WI38 (cell line): ENCODE data around the gene PPOX.

Source experiments
- H3K4me3 ChIP-seq: 2 replicates; pipeline ENCODE4 v1.5.1; 2011; ENCODE audit warnings: low read depth, mild to moderate bottlenecking, control low read depth, low read length
- TF ChIP-seq, protein P1 (sequence below): IDR thresholded peaks from 2 replicates; pipeline ENCODE4 v1.5.1; 2012; ENCODE audit warnings: low read depth, mild to moderate bottlenecking, control low read depth, low read length

Gene PPOX

DNA sequence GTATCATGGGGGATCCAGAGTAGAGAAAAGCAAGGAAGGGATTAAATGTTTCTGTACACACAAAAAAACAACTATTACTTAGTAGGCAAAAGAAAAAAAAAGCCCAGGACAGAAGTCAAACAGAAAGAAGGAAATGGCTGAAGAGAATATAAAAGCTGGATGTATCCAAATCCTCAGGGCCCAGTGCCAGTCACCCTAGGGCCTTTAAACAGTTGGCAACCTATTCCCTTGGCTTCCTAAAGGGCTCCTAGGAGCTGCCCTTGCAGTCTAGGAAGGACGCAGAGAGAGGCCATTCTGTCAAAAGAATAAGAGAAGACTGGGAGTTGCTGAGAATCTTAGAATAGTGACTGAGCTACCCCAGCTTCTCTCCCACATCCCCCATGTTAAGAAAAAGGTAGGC is 6.1 kb downstream of the PPOX start:
- H3K4me3 ChIP-seq: no peak overlapping the region
- TF ChIP-seq, protein P1, sequence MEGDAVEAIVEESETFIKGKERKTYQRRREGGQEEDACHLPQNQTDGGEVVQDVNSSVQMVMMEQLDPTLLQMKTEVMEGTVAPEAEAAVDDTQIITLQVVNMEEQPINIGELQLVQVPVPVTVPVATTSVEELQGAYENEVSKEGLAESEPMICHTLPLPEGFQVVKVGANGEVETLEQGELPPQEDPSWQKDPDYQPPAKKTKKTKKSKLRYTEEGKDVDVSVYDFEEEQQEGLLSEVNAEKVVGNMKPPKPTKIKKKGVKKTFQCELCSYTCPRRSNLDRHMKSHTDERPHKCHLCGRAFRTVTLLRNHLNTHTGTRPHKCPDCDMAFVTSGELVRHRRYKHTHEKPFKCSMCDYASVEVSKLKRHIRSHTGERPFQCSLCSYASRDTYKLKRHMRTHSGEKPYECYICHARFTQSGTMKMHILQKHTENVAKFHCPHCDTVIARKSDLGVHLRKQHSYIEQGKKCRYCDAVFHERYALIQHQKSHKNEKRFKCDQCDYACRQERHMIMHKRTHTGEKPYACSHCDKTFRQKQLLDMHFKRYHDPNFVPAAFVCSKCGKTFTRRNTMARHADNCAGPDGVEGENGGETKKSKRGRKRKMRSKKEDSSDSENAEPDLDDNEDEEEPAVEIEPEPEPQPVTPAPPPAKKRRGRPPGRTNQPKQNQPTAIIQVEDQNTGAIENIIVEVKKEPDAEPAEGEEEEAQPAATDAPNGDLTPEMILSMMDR: no peak

DNA sequence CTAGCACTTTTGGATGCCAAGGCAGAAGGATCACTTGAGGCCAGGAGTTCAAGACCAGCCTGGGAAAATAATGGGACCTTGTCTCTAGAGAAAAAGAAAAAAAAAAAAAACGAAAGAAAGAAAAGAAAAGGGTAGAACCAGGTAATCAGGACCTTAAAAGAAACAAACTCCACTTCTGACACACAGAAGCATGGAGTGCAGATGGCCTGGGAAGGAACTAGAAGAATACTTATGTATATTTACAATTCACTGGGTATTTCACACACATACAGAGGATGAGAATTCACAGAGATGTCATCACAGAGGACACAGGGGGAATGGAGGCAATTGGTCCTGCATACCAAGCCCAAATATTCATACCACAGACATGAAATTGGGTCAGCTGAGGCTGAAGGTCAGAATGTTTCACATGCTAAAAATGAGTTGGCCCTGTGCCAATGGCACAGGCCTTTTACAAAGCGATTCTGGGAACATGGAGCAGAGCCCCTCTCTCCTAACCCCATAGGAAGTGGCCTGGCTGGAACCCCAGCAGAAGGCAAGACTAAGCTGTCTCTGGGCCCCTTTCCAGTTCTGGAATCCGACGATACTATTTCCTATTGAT is 6.7 kb downstream of the PPOX start:
- H3K4me3 ChIP-seq: no peak overlapping the region
- TF ChIP-seq, protein P1: no peak

DNA sequence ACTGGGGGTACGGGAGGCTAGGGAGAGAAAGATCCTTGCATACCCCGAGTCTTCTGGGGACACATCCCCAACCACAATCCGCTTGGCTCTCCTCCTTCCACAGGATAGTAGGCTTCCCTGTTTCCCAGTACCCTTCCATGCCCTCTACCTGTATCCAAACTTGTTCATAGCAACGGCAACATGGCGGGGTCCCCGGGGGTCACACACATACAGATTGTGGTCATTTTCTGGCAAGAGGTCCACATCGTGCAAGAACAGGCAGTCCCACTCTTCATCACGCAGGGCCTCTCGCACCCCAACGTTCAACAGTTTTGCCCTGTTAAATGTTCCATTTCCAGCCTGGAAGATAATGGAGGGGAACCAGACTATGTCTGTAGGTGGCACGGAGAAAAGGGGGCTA is 7.5 kb downstream of the PPOX start:
- TF ChIP-seq, protein P1: no peak
- H3K4me3 ChIP-seq: no peak overlapping the region

DNA sequence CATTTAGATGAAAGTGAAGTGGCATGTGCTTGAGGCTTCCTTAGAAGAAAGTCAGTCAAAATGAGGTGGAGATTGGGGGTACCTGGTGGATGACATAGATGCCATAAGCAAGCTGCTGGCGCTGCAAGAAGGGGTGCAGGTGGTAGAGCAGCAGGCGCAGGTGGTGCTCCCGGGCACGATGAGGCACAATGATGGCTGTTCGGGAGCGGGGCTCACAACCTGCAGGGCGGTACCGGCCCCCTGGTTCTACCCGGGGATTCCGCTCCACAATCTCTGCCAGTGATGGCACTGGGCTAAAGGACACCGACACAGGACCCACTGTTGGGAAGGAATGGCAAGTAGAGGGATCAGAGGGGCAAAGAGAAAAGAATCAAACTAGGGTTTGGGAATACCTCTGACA is 8.7 kb downstream of the PPOX start:
- TF ChIP-seq, protein P1: no peak

DNA sequence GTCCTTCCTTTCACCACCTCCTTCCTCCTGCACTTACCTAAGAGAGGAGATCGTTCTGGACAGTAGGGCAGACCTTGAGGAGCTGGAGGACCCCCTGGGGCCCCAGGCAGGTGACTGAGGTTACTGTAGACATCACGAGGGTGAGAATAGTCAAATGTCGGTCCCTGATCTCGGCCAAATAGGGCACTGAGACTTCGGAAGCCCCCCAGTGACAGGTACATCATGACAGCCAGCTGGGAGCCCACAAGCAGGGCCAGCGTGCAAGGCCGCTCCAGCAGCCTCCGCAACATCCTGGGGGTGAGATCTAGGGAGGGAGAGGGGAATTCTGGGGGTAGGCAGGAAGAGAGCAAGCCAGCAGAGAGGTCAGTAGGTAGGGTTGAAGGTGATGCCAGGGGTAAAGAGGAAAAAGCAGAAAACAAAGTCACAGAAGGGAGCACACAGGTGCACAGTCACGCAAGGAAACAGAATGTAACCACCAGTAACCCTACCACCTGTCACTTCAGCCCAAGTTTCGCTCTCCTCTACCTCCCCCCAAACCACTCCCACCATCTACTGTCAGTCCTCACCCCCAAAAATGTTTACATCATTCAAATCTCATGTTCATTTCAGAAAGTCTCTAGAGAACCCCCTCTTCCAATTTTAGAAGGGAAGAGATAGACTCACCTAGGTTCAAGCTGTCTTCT is 9.7 kb downstream of the PPOX start:
- TF ChIP-seq, protein P1: no peak
- peak overlapping the region; percentile 88; the same call in 1 of the 2 replicates for H3K4me3 ChIP-seq

More for the DNA sequence above, 8.7 kb downstream of the PPOX start:
- no peak overlapping the region for H3K4me3 ChIP-seq

DNA sequence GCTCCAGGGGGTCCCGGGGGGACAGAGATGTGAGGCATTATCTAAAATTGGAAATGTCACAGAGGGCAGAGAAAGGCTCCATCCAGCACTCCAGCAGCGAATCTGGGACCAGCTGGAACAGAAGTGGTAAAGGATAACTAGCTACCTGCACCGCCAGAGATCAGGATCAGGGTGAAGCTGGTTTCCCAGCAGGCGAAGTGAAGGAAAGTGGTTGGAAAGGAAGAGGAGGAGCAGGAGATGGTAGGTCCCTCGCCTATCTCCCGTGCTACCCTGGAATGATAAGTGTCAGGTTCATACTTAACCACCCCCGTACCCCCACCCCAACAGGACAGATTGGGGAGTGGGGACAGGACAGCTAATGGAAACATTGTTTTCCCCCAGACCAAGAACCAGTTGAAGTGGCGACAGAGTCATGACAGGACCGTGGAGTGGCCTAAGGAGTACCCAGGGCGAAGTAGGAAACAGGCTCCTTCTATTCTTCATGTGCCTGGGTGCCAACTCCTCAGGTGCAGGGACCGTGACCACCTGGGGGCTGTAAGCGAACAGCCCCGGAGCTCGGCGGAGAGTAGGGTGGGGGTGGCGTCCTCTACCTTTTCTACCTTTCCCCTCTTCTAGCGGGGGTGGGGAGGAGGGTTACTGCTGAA is 10.4 kb downstream of the PPOX start:
- TF ChIP-seq, protein P1: no peak
- H3K4me3 ChIP-seq: peak overlapping the region; percentile 88
